ENCODE results near the gene ARRB2. TPM values are rescaled to one million over a fixed set of nuclear protein-coding genes. Genes with fewer than 3 reads are reported as not detected.

The ARRB2 gene
- total RNA-seq, 4 donors from 2014 or later, result 12.1 to 20.6 (median 16.0) TPM

- 98% methylated on average over 9 of the region's 10 CpGs for WGBS
- Histone ChIP-seq H3K36me3 (peaks cover 35% of the 10 kb centered on the region), H3K27ac (no peak overlapping the region), H3K27me3 (no peaks in the 10 kb centered on the region), H3K4me3 (no peak overlapping the region), H3K9me3 (no peaks in the 10 kb centered on the region), H3K4me1 (peaks cover 5% of the 10 kb centered on the region)
- no peak for DNase-seq (ENCODE audit: low spot score in 2 of 2)
- TF ChIP-seq POLR2A (IDR thresholded peaks at IDR 0.05), result no peak
- TF ChIP-seq CTCF (IDR thresholded peaks at IDR 0.05), result no peak
- no peak for TF ChIP-seq POLR2AphosphoS5 (IDR thresholded peaks at IDR 0.05)
- no peak for TF ChIP-seq EP300 (IDR thresholded peaks at IDR 0.05)
Measured at GRCh38 chr17:4716081-4716480, 5.6 kb downstream of the ARRB2 start.

GRCh38 chr17:4717791-4718190 is 7.4 kb downstream of the ARRB2 start:
- WGBS, result 86% methylated on average over 15 of the region's 17 CpGs
- TF ChIP-seq POLR2A (IDR thresholded peaks at IDR 0.05) (no peak), EP300 (IDR thresholded peaks at IDR 0.05) (no peak), POLR2AphosphoS5 (IDR thresholded peaks at IDR 0.05) (no peak), CTCF (IDR thresholded peaks at IDR 0.05) (no peak)
- Histone ChIP-seq H3K36me3 (peaks cover 35% of the 10 kb centered on the region), H3K27me3 (no peaks in the 10 kb centered on the region), H3K27ac (no peak overlapping the region), H3K4me1 (no peaks in the 10 kb centered on the region), H3K9me3 (no peaks in the 10 kb centered on the region), H3K4me3 (no peak overlapping the region)
- no peak for DNase-seq (ENCODE audit: low spot score in 2 of 2)

GRCh38 chr17:4718276-4718675 is 7.8 kb downstream of the ARRB2 start:
- H3K4me1 ChIP-seq, result no peaks in the 10 kb centered on the region
- no peaks in the 10 kb centered on the region for H3K27me3 ChIP-seq
- WGBS, result 90% methylated on average over 10 of the region's 13 CpGs
- no peak overlapping the region for H3K27ac ChIP-seq
- no peak for DNase-seq (ENCODE audit: low spot score in 2 of 2)
- H3K4me3 ChIP-seq, result no peak overlapping the region
- peaks cover 35% of the 10 kb centered on the region for H3K36me3 ChIP-seq
- no peak for TF ChIP-seq POLR2A (IDR thresholded peaks at IDR 0.05)
- no peak for TF ChIP-seq CTCF (IDR thresholded peaks at IDR 0.05)
- no peak for TF ChIP-seq POLR2AphosphoS5 (IDR thresholded peaks at IDR 0.05)
- no peak for TF ChIP-seq EP300 (IDR thresholded peaks at IDR 0.05)
- H3K9me3 ChIP-seq, result no peaks in the 10 kb centered on the region

GRCh38 chr17:4719146-4719545 is 8.7 kb downstream of the ARRB2 start:
- Histone ChIP-seq H3K27ac (no peak overlapping the region), H3K4me3 (no peak overlapping the region), H3K4me1 (no peaks in the 10 kb centered on the region), H3K27me3 (no peaks in the 10 kb centered on the region), H3K36me3 (peaks cover 35% of the 10 kb centered on the region), H3K9me3 (no peaks in the 10 kb centered on the region)
- WGBS, result 72% methylated on average over 10 of the region's 10 CpGs
- no peak for TF ChIP-seq CTCF (IDR thresholded peaks at IDR 0.05)
- no peak for TF ChIP-seq POLR2AphosphoS5 (IDR thresholded peaks at IDR 0.05)
- no peak for TF ChIP-seq POLR2A (IDR thresholded peaks at IDR 0.05)
- TF ChIP-seq EP300 (IDR thresholded peaks at IDR 0.05), result no peak
- no peak for DNase-seq (ENCODE audit: low spot score in 2 of 2)

GRCh38 chr17:4719684-4720221 is 9.3 kb downstream of the ARRB2 start:
- 65% methylated on average over 13 of the region's 15 CpGs for WGBS
- TF ChIP-seq POLR2A (IDR thresholded peaks at IDR 0.05) (no peak), EP300 (IDR thresholded peaks at IDR 0.05) (no peak), CTCF (IDR thresholded peaks at IDR 0.05) (no peak), POLR2AphosphoS5 (IDR thresholded peaks at IDR 0.05) (no peak)
- Histone ChIP-seq H3K9me3 (no peaks in the 10 kb centered on the region), H3K4me1 (no peaks in the 10 kb centered on the region), H3K27me3 (no peaks in the 10 kb centered on the region), H3K36me3 (peaks cover 35% of the 10 kb centered on the region), H3K27ac (no peak overlapping the region), H3K4me3 (no peak overlapping the region)
- DNase-seq (ENCODE audit: low spot score in 2 of 2), result no peak

All from suprapubic skin (tissue), 4 donors.